CD4-positive, alpha-beta T cell treated with Interleukin-21 for 1 hour (primary cell): ENCODE measurements around the gene RHCG.
"Not testable (repeated sequence)": the region's sequence is repeated elsewhere in the genome, so short reads cannot be mapped to it uniquely, and the experiment has no call there.

ENCODE experiments used
- DNase-seq: peaks from one replicate; pipeline ENCODE4 v3.0.0-alpha.2; 2020

RHCG gene

DNA sequence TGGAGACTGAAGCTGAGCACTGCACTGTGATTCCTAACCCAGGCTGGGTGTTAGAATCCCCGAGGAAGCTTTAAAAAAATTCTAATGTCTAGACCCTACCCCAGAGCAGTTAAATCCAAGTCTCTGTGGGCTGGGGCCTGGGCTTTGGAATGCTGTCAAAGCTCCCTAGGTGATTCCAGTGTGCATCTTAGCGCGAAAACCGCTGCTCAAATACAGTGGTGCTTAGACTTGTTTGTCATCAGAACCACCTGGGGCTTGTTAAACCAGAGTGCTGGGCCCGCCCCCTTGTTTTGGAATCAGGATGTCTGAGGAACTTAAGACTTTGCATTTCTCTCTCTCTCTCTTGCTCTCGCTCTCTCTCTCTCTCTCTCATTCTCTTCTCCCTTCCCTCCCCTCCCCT lies 20.7 kb downstream of the RHCG start:
- DNase-seq = no peak

GRCh38 chr15:89472785-89473256 lies 23.6 kb downstream of the RHCG start:
- DNase-seq = peak; percentile 22

DNA sequence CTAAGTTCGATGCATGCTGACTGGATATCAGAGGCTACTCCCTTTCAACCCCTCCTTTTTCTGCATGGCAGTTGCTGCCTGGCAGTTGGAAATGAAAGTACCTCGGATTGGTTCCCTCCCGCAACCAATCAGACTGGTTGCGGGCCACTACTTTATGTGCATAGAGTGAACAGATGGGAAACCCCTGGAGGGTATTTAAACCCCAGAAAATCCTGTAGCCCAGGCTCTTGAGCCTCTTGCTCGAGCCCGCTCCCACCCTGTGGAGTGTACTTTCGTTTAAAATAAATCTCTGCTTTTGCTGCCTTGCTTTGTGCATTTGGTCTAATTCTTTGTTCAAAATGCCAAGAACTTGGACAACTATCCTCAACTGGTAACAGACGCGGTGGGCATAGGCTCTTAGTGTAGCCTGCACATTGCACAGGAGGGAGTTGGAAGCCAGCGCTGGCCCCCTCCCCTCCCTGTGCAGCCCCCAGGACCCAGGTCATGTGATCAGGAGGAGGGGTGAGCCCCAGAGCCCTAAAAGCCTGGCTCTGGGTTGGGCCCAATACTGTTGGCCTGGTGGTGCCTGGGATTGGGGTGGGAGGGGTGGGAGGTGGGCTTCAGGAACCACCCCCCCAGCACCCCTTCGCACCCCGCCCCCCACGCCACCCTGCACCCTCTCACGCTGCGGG lies 26.8 kb downstream of the RHCG start:
- DNase-seq = no peak

DNA sequence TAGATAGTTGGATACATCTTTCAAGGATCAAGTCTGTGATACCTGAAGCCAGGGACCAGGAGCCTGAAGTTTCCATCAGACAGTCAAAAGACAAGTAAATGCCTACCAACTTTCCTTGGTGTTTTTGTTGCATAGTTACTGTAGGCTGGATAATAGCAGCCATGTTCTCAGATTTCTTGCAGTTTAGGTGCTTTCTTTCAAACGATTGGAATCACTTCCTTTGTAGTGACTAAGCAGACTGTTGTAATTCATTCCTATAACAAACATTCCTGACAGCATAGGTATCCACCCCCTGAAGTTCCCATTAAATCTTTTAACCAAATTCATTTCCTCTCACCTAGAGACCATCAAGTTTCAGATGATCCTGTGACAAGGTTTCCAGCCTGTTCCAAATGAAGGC lies 27.6 kb downstream of the RHCG start:
- DNase-seq = not testable (repeated sequence)

- DNase-seq = no peak
Measured at GRCh38 chr15:89463113-89463512, 33.3 kb downstream of the RHCG start.

DNA sequence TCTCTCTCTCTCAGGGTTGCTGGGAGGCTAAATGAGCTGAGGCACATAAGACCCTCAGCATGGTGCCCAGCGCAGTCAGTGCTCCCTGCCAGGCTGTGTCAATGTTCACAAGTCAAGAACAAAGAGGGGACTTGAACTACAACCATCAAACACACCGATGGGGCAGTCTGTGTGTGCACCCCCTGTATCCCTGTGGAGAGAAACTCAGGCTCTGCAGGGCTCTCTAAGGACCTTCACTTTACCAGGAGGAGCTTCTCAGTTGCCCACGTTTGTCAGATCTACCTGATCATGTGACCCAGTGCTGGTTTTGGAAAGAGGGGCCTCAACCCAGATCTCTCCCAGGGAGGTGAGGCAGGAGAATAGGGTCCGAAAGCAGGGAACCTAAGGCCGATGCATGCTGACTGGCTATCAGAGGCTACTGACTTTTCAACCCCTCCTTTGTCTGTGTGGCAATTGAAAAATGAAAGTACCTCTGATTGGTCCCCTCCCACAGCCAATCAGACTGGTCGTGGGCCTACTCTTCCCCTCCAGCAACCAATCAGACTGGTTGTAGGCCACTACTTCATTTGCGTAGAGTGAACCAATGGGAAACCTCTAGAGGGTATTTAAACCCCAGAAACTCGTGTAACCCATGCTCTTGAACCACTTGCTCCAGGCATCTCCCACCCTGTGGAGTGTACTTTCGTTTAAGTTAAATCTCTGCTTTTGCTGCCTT lies 34.0 kb downstream of the RHCG start:
- DNase-seq = no peak

DNA sequence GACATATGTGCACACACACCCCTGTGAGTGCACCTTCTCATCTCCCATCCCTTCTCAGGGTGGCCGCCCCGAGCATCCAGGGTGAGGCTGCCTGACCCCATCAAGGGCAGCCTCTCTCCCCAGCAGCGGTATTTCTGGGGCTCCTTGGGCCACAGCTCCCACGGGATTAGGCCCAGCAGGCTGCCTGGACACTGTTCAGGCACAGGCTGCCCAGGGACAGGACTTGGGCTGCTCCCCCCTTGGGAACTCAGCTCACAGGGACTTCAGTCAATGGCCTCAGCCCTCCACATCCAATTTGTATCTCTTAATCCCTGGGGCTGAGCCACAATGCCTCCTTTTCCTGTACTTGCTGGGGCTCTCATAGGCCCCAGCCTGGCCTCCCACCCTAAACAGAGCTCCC lies 35.0 kb downstream of the RHCG start:
- no peak for DNase-seq

DNA sequence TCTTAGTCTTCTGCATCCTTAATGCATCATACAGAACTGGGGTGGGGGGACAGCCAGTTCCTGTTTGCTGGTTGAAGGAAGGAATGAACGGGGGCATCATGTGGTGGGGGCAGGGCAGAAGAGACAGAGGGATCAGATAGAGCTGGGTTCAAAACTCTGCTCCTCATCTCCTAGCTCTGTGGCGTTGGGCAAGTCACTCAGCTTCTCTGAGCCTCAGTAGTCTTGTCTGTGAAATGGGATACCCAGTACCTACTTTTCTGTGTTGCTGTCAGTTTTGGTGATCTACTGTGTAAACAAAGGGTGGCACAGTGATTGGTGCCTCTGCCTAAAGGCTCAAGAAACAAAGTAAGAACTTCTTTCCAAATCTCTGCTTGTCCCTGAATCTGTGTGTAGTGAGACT lies 36.3 kb downstream of the RHCG start:
- no peak for DNase-seq

GRCh38 chr15:89459271-89460038 lies 36.9 kb downstream of the RHCG start:
- DNase-seq = no peak

DNA sequence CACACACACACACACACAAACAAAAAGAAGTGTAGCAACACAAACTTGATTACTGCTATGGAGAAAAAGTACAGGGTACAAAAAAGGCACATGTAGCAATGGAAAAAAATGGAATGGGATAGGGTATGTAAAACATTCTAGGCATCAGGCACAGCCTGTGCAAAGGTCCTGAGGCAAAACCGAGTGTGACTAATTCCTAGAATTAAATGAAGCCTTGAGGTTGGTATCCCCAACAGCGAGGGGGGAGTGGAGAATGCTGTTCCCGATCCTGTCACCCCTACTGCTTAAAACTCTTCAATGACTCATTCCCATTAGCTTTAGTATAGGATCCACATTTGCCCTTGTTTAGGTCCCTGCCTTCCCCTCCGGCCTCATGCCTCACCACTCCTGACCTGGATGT lies 37.9 kb downstream of the RHCG start:
- no peak for DNase-seq

DNA sequence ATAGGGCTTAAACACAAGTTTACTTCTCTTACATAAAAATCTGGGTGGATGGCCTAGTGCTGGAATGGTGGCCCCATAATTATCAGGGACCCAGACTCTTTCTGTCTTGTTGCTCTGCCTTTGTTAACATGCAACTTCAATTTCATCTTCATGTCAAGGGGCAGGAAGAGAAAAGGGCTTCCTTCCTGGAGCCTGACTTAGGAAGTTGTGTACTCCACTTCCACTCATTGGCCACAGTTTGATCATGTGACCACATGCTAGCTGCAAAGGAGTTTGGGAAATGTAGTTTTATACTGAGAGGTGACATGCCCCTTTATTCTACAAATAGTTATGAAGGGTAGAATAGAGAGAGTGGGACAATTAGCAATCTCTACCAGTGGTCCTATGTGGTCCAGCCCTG lies 39.3 kb downstream of the RHCG start:
- DNase-seq = no peak

DNA sequence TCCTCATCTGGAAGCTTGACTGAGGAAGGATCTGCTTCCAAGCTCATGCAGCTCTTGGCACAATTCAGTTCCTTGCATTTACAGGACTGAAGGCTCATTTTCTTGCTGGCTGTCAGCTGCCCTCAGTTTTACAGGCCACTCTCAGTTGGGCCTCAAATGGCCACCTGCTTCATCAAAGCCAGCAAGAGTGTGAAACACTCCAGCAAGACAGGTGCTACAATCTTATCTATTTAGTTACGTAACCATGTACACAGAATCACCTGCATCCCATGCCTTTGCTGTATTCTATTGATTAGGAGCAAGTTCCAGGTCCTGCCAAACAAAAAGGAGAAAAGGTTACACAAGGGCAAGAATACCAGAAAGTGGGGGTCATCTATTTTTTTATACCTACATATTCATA lies 40.8 kb downstream of the RHCG start:
- no peak for DNase-seq

DNA sequence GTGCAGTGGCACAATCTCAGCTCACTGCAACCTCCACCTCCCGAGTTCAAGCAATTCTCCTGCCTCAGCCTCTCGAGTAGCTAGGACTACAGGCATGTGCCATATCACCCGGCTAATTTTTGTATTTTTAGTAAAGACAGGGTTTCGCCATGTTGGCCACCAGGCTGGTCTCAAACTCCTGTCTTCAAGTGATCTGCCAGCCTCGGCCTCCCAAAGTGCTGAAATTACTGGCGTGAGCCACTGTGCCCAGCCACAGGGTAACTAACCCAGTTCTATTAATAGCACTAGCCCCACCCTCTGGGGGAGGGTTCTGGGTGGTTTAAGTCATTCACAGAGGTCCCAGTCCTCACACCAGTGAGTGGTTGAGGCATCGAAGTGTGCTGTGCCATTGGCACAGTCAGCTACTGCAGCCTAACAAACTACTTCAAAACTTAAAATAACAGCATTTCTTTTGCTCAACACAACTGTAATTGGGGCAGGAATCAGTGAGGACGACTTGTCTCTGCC lies 44.0 kb downstream of the RHCG start:
- DNase-seq = no peak

DNA sequence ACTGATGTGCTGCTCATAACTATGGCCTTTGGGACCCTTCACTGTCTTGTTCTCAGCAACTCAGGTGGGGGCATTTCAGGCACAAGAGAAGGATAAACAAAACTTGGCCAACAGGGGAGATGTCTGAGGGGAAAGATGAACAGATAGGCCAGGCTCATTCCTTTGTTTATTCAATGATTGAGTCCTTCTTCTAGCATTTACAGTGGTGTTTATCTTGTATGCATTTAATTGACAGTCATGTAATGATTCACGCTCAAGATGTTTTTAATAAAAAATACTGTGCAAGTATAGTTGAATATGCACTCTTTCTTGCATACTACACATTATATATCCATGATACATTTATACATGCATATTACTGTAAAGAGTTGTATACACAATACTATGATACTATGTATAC lies 44.5 kb downstream of the RHCG start:
- DNase-seq = no peak

GRCh38 chr15:89450076-89451006 lies 46.0 kb downstream of the RHCG start:
- DNase-seq = no peak

- no peak for DNase-seq
Measured at GRCh38 chr15:89448825-89449224, 47.6 kb downstream of the RHCG start.

DNA sequence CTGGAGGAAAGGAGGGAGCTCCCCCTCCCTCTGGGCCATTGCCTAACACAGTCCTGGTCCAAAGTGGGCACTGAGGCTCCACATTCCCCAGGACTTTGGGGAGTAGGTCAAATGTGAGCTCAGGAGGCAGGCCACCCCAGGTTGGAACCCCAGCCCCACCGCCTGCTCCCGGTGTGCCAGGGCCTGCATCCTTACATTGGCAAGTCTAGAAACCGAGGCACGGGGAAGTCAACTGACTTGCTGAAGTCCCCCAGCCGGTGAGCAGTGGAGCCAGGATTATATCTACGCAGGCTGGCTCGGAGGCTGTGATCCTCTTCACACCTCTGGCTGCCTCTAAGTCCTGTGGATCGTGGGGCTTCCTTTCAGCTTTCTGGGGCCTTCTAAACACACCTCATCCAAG lies 48.7 kb downstream of the RHCG start:
- no peak for DNase-seq

GRCh38 chr15:89446255-89446891 lies 50.0 kb downstream of the RHCG start:
- no peak for DNase-seq

GRCh38 chr15:89445518-89445917 lies 50.9 kb downstream of the RHCG start:
- DNase-seq = no peak

- no peak for DNase-seq
Measured at GRCh38 chr15:89444241-89445225, 51.9 kb downstream of the RHCG start.

- DNase-seq = no peak
Measured at GRCh38 chr15:89443581-89443980, 52.8 kb downstream of the RHCG start.
